Body of pancreas (tissue), 4 donors: ENCODE measurements around the gene TRAPPC6A.

Experiments
- POLR2A ChIP-seq, 3 donors: fragments of 450-650 bp; IDR thresholded peaks; one replicate each; pipeline ENCODE4 v1.6.1; 2016; ENCODE audit warnings: antibody characterized with exemption in 3 of 3, mild to moderate bottlenecking in 2 of 3
- TF ChIP-seq, protein P1 (sequence below), 7 experiments: fragments of 450-650 bp in 4 of 7; fragments of 200-600 bp in 3 of 7; sonication (generic) in 3 of 7; IDR thresholded peaks; one replicate each; pipeline ENCODE4 v1.5.1; 2016 to 2019; ENCODE audit warnings: antibody characterized with exemption in 7 of 7

DNA sequence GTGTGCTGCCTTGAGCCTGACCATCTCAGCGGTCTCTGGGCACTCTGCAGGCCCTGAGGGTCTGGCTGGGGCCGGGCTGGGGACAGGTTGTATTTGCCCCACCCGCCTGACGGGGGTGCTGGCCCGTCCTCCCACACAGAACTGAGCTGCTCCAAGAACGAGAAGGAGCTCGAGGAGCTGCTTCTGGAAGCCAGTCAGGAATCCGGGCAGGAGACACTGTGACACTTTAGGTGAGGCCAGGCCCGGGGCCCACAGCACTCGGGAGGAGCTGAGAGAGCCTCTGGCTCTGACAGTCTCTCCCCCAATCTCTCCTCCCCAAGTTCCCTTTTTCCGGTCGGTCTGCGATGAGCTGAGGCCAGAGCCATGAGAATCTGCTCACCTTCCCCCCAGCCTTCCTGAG lies 31.8 kb downstream of the TRAPPC6A start:
- TF ChIP-seq POLR2A (IDR thresholded peaks at IDR 0.05), result no peak
- TF ChIP-seq, protein P1, sequence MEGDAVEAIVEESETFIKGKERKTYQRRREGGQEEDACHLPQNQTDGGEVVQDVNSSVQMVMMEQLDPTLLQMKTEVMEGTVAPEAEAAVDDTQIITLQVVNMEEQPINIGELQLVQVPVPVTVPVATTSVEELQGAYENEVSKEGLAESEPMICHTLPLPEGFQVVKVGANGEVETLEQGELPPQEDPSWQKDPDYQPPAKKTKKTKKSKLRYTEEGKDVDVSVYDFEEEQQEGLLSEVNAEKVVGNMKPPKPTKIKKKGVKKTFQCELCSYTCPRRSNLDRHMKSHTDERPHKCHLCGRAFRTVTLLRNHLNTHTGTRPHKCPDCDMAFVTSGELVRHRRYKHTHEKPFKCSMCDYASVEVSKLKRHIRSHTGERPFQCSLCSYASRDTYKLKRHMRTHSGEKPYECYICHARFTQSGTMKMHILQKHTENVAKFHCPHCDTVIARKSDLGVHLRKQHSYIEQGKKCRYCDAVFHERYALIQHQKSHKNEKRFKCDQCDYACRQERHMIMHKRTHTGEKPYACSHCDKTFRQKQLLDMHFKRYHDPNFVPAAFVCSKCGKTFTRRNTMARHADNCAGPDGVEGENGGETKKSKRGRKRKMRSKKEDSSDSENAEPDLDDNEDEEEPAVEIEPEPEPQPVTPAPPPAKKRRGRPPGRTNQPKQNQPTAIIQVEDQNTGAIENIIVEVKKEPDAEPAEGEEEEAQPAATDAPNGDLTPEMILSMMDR (IDR thresholded peaks at IDR 0.05), result no peak
